DMS153 treated with DMSO at 0.1 percent for 48 hours (cell line): ENCODE results near the gene SIAH3.
A peak's percentile ranks its signal among the peaks of the same experiment; 100 is the strongest.

Source experiments
- DNase-seq: peaks from one replicate; lab custom pipeline; 2025; ENCODE audit not compliant: unreplicated experiment; lab: John Stamatoyannopoulos, UW

The SIAH3 gene

GRCh38 chr13:45825387-45825650, 26.2 kb downstream of the SIAH3 start:
- DNase-seq: no peak

- DNase-seq: no peak
Observed at GRCh38 chr13:45823583-45823982, 28.0 kb downstream of the SIAH3 start.

- no peak for DNase-seq
Observed at GRCh38 chr13:45821811-45822210, 29.7 kb downstream of the SIAH3 start.

GRCh38 chr13:45820106-45820838, 31.3 kb downstream of the SIAH3 start:
- no peak for DNase-seq

- DNase-seq: no peak
Observed at GRCh38 chr13:45817833-45818232, 33.7 kb downstream of the SIAH3 start.

GRCh38 chr13:45816427-45816826, 35.1 kb downstream of the SIAH3 start:
- no peak for DNase-seq

GRCh38 chr13:45812695-45813372, 38.7 kb downstream of the SIAH3 start:
- DNase-seq: no peak

GRCh38 chr13:45811891-45812694, 39.5 kb downstream of the SIAH3 start:
- DNase-seq: no peak

- DNase-seq: no peak
Observed at GRCh38 chr13:45809801-45810394, 41.7 kb downstream of the SIAH3 start.

- no peak for DNase-seq
Observed at GRCh38 chr13:45808925-45809324, 42.6 kb downstream of the SIAH3 start.

GRCh38 chr13:45807520-45808099, 43.9 kb downstream of the SIAH3 start:
- DNase-seq: peak; percentile 75

GRCh38 chr13:45800485-45800884, 51.1 kb downstream of the SIAH3 start:
- DNase-seq: no peak

GRCh38 chr13:45799451-45799850, 52.1 kb downstream of the SIAH3 start:
- DNase-seq: no peak

GRCh38 chr13:45798851-45799250, 52.7 kb downstream of the SIAH3 start:
- no peak for DNase-seq

GRCh38 chr13:45796426-45797235, 54.9 kb downstream of the SIAH3 start:
- no peak for DNase-seq

GRCh38 chr13:45792827-45793303, 58.7 kb downstream of the SIAH3 start:
- no peak for DNase-seq

GRCh38 chr13:45788011-45788410, 63.5 kb downstream of the SIAH3 start:
- no peak for DNase-seq

- DNase-seq: no peak
Observed at GRCh38 chr13:45787346-45787745, 64.2 kb downstream of the SIAH3 start.

GRCh38 chr13:45786293-45786920, 65.1 kb downstream of the SIAH3 start:
- peak; percentile 49 for DNase-seq
